ENCODE data around the gene TMX3.

DNA sequence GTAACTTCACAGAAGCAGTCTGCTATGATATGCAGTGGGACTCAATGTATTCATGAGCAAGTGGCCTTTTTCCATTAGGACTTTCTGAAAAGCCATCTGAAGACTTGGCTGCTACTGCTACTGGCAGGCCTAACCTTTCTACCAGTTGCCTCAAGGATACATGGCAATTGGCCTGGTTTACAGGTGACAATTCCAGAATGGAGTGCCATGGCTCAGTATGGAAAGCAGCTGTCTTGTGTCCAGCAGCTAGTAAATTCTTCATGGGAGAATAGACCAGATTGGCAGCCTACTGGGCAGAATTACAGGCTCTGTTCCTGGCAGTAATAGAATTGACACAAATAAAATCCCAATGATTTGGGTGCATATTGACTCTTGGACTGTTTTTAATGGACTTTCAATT is 12.6 kb upstream of the TMX3 start:
- TF ChIP-seq, protein P1, sequence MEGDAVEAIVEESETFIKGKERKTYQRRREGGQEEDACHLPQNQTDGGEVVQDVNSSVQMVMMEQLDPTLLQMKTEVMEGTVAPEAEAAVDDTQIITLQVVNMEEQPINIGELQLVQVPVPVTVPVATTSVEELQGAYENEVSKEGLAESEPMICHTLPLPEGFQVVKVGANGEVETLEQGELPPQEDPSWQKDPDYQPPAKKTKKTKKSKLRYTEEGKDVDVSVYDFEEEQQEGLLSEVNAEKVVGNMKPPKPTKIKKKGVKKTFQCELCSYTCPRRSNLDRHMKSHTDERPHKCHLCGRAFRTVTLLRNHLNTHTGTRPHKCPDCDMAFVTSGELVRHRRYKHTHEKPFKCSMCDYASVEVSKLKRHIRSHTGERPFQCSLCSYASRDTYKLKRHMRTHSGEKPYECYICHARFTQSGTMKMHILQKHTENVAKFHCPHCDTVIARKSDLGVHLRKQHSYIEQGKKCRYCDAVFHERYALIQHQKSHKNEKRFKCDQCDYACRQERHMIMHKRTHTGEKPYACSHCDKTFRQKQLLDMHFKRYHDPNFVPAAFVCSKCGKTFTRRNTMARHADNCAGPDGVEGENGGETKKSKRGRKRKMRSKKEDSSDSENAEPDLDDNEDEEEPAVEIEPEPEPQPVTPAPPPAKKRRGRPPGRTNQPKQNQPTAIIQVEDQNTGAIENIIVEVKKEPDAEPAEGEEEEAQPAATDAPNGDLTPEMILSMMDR (conservative IDR thresholded peaks at IDR 0.05 in 1 of 2, IDR thresholded peaks at IDR 0.05 in 1 of 2; ENCODE audit: low read depth in 1 of 2, low read length in 2 of 2) = no peak
- no peak for TF ChIP-seq EZH2 (IDR thresholded peaks at IDR 0.05; ENCODE audit: low read length, missing control alignments)

All from fibroblast of lung (primary cell).